GM21515 (cell line): ENCODE results near the gene TRIM7.
A peak's percentile ranks its signal among the peaks of the same experiment; 100 is the strongest.

Experiments
- ATAC-seq: cut with Tn5 transposase; IDR thresholded peaks from one replicate; pipeline ENCODE4 v1.9.1; 2021; ENCODE audit not compliant: unreplicated experiment

Gene TRIM7

DNA sequence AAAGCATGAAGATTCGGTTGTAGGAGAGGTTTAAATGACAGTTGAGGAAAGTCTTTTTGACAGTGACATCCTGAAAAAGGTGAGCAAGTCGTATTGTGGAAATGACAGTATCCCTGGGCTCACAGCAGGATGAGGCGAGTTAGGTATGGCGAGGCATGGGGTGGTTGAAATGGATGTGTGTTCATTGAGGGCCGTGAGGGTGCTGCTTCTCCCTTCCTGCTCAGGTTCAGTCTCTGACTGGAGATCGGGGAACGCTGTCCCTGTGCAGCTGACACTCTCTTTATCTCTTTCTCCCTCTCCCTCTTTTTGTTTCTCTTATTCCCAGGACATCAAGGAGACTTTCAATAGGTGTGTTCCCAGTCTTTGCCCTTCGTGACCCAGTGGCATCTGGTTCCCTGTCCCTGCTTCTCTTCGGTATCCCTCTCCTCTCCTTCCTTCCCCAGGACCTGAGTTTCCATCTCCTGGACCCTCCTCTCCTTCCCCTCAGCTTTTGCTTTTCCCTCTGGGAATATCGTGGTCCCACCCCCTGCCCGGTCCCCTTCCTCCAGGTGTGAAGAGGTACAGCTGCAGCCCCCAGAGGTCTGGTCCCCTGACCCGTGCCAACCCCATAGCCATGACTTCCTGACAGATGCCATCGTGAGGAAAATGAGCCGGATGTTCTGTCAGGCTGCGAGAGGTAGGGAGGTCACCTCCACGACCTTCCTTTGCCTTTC is 28.2 kb upstream of the TRIM7 start:
- ATAC-seq = no peak

DNA sequence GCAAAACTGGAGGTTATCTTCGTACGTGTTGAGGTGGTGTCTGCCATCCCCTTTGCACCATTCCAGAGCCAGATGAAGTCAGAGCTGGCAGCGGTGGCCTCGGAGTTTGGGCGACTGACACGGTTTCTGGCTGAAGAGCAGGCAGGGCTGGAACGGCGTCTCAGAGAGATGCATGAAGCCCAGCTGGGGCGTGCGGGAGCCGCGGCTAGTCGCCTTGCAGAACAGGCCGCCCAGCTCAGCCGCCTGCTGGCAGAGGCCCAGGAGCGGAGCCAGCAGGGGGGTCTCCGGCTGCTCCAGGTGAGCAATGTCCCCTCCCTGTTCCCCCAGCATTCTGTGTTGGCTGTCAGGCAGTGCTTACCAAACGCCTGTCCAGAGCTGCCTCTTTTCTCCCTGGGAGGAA is 27.6 kb upstream of the TRIM7 start:
- no peak for ATAC-seq

DNA sequence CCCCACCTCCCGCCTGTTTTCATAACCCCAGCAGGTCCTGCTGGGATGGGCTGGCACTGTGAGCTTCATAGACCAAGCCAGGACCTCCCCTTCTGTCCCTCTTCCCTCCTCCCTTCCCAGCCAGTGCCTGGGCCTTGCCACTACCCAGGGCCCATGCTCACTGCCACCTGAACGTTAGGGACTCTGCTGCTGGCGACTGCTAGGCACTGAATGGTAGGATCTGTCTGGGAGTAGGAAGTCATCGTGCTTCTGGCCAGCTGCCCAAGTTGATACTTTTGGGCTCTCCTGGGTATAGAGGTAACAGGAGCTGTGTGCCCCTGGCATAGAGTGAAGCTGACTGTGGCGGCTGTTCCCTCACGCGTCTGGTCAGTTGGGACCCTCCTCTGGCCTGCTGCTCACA is 26.4 kb upstream of the TRIM7 start:
- no peak for ATAC-seq

DNA sequence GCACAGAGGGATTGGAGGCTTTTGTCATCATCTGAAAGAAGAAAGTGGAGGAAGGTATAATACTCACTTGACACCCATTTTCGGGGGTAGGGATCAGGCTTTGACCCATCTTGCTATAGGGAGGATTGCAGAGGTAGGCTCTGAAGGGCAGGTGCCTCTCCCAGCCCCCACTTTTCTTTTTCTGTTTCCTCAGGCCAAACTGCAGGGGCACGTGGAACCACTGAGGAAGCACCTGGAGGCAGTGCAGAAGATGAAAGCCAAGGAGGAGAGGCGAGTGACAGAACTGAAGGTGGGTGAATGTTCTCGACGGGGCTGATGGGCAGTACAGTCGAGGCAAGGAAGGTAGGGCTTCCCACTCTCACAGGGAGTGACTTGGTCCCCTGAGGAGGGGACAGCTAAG is 25.6 kb upstream of the TRIM7 start:
- no peak for ATAC-seq

DNA sequence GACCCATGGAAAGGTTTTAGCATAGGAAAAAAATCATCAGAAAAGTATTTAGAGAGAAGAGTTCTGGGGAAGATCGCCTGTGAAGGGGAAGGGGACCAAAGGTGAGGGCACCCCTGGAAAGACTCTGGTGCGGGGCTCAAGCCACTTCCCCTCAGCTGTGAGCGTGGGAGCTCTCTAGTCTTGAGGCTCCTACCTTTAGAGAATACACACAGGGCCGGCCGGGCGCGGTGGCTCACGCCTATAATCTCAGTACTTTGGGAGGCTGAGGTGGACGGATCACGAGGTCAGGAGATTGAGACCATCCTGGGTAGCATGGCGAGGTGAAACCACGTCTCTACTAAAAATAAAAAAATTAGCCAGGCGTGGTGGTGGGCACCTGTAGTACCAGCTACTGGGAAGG is 25.0 kb upstream of the TRIM7 start:
- ATAC-seq = no peak

DNA sequence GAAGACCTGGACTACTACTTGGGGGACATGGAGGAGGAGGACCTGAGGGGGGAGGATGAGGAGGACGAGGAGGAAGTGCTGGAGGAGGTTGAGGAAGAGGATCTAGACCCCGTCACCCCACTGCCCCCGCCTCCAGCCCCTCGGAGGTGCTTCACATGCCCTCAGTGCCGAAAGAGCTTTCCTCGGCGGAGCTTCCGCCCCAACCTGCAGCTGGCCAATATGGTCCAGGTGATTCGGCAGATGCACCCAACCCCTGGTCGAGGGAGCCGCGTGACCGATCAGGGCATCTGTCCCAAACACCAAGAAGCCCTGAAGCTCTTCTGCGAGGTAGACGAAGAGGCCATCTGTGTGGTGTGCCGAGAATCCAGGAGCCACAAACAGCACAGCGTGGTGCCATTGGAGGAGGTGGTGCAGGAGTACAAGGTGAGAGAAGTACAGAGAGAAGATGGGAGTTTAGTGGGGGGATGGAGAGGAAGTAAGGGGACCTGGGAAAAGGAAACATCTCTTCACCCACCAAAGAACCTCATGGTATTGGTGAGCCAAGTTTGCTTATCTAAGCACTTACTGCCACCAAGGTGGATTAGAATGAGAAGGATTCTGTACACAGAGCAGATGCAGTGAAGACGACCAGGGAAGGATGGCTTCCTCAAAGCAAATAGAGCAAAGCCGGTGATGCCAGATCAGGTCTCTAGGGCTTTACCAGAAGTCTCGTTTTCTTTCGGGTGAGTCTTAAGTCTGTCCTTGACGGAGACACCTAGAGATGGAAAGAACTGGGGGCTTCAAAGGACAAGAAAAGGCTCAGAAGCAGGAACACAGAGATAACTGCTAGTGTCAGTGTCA is 19.6 kb upstream of the TRIM7 start:
- ATAC-seq = no peak

DNA sequence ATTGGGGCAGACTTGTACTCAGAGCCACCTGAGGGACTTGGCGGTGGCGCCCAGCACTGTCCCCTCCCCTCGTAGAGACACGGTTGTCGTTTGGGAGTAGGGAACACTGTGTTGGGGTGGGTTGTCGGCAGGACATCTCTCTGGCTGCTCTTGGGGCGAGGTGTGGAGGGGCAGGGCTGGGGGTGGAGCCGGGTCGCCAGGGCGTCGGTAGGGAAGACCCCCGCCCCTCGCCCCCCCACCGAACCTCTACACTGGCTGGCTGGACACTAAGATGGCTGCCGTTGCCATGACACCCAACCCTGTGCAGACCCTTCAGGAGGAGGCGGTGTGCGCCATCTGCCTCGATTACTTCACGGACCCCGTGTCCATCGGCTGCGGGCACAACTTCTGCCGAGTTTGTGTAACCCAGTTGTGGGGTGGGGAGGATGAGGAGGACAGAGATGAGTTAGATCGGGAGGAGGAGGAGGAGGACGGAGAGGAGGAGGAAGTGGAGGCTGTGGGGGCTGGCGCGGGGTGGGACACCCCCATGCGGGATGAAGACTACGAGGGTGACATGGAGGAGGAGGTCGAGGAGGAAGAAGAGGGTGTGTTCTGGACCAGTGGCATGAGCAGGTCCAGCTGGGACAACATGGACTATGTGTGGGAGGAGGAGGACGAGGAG is 18.9 kb upstream of the TRIM7 start:
- ATAC-seq = peak; percentile 1

DNA sequence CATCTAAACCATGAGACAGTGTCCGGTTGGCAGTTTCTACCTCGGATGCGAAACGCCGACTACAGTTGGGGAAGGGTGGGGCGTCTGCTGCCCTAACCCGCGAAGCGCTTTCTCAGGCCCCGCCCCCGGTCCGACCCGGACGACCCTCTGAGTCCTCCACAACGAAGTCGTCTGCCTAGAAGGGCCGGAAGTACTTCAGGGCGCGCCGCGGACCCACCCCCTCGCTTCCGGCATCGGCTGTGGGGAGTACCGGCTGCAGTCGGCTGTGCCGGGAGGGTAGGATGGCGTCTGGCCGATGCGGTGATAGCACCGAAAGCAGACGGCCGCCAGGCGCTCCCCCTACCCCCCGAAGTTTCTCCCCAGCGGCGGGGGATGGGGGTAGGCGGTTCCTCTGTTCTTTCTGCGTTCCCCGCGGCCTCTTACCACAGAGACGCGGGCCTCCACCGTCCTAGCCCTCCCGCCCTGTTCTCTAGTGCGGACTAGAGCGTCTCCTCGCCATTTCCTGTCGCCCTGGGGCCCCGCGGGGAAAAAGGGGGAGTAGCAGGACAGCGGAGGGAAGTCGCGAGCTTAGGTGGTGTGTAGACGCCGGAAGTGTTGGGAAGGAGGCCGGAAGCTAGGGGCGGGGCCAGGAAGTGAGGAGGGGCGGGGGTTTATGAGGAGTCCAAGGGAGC is 18.2 kb upstream of the TRIM7 start, which contains the start of gene TRIM41:
Gene TRIM41 (plus strand): TSS at position 224 of the 671 bp plus-strand sequence. CDS start 719 bp downstream, outside the sequence.
- ATAC-seq = peak; percentile 61

DNA sequence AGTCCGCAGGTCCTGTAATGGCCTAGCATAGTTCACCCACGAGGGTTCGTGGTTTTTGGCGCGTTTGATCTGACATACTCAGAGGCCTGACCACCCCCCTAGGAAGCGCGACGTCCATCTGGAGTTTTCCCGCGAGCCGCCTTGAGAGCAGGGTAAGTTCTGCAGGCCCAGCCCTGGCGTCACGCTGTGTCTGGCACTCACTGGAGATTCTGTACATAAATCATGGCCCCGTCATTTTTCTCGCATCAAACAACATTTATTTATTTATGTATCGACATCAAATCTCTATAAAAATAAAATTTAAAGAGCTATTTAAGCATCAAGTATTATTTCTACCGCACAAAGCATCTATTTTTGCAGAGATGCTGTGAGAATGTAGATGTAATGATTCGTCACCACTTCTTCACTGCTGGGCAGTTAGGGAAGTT is 17.6 kb upstream of the TRIM7 start:
- ATAC-seq = no peak

DNA sequence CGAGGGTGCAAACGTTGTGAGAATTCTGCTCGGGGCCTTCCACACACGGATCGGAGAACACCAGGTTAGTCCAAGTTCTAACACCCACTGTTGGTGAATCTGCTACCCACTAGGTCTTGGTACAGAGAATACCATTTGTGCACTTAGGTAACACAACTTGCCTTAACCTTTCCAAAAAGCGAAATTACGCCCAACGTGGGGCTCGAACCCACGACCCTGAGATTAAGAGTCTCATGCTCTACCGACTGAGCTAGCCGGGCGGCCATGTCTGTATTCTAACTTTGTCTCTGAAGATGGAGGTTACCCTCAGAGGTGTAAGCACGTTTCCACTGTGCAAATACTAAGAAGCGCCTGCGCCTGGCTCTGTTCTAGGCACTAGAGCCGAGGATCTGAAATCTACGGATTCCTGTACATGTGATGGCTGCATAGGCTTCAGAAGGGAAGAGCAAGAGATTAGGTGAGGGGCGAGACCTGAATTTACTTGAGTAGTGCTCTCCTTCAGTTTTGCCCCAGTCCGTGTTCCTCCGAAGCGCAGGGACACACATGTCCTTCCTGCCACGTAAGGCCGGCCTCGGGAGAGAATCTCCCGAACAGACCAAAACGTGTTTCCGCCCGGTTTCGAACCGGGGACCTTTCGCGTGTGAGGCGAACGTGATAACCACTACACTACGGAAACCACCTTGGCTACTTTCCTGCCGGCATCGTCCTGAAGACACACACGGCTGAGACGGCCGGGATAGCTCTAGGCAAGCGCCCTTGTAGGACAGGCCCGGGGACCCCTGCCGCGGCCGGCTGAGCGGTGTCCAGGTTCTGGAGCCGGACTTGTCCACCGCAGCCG is 17.0 kb upstream of the TRIM7 start:
- ATAC-seq = peak; percentile 29

DNA sequence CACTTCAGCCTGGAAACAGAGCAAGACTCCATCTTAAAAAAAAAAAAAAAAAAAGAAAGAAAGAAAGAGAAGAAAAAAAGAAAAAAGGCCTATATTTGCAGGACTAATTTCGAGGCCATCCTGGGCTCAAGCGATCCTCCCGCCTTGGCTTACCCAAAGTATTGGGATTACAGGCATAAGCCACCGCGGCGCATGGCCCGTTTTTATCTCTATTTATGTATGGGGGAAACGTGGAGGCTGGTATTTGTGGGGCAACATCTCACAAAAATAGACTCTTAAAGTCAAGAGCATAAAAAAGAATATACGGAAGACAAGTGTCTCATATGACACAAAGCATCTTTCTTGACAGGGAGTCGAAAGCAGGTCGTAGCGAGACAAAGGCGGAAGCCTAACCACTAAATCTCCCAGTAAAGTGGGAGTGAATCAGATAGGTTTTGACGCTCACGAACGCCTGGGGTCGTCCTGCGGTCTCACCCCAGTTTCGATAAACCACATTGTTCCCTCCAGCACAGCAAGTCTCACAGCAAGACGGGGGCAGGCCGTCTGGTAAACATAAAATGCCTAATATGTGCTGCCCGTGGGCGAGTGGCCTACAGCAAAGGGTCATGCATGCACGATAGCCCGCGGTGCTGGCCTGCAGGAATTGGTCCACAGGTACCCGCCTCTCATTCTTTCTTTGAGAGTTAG is 16.3 kb upstream of the TRIM7 start:
- ATAC-seq = no peak

DNA sequence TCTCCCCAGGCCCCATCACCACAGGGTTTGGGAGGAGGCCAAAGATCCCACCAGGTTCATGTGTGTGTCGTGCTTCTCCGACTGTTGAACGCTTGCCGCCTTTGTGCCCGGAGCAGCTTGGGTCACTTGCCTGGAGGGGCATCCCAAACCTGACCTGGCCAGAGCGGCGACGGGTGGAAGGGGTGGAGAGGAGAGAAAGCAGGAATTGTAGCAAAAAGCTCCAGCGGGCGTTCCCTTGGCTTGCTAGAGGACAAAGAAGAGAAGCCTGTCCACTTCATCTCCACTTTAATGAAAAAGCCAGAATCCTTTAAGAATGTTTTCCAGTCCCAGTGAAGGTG is 15.2 kb upstream of the TRIM7 start:
- no peak for ATAC-seq

DNA sequence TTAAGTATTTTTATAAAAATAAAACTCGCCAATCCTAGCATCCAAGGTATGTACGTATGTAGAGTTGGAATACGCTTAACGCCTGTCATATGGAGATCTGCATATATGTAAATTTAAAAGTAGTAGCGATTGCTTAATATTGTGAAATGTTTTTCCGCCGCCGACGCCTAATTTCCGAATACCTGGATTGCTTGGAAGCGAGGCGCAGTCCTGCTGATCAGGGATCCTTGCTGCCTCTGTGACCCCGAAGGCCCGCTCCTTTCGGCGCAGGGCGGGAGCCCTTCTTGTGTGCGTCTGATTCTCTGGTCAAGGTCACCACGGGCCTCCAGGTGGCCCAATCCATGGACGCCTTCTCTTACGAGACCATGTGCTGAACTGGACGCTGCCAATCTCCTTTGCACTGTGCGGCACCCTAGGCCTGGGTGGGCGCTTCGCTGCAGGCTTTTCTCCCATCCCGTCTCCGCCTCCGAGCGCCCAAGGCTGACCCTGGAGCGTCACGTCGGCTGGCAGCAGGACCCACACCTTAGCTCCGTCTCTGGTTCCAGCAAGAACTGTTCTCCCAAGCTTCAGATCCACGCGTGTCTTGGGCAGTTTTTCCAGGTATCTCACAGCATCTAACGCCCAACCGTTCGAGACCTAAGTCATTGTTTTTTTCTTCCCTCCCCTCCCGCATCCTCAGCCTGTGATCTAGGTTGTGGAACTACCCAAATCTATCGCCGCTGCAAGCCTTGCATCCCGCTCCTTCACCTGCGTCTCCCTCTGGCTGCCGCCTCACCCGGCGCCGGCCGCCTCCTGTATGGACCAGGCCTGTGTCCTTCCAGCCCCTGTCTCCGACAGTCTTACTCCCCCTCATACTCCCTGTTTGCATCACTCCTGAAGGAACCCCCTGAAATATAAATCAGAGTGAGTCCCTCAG is 14.5 kb upstream of the TRIM7 start:
- no peak for ATAC-seq

DNA sequence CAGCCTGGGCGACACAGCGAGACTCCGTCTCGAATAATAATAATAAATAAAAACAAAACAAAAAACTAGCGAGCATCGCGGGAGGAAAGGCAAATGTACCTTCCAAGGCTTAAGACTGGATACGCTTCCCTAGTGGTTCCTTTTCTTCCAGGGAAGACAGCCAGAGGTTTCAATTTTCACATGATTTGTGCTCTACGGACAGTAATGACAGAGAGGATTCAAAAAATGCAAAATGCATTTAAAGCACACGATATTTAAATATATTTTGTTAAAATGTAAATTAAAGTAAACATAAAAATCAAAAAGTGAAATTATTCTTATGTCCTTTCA is 13.8 kb upstream of the TRIM7 start:
- no peak for ATAC-seq

DNA sequence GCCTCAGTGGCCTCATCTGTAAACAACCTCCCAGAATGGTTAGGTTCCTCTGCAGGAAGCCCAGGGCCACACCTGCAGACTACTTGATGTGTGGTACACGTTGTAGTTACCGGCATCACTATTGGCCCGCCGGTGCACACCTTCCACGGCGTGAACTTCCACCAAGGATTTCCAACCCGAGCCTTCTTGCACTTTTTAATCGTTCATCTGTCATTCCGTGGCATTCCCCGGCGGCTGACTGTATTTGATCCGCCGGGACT is 12.7 kb upstream of the TRIM7 start:
- ATAC-seq = peak; percentile 22

DNA sequence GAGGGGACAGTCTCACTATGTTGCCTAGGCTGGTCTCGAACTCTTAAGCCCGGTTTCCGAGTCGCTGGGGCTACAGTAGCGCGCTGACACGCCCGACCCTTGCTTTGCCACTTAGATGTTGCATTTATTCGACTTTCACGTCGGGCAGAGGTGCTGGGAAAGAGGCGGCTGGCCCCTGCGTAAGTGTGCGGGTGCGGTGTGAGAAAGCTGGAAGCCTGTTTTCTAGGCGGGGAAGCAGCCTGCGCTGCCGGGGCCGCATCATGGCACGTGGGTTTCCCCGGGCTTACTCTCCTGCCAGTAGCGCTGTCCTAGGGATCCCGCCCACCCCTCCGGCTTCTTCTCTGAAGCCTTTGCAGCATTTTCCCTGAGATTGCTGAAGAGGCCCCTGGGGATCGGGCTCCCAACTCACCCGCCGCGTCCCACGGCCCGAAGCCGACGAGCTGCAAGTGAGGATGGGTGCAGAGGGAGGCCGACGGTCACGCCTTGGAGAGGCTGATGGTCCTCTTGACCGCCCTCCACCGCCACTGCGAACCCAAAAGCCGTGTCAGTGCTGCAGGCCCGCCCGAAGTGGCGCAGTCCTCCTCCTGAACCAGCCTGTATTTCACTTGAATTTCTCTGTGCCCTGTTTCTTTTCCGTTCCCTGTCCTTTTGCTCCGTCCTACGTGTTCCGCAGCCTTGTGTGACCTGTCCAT is 12.3 kb upstream of the TRIM7 start:
- ATAC-seq = peak; percentile 23

DNA sequence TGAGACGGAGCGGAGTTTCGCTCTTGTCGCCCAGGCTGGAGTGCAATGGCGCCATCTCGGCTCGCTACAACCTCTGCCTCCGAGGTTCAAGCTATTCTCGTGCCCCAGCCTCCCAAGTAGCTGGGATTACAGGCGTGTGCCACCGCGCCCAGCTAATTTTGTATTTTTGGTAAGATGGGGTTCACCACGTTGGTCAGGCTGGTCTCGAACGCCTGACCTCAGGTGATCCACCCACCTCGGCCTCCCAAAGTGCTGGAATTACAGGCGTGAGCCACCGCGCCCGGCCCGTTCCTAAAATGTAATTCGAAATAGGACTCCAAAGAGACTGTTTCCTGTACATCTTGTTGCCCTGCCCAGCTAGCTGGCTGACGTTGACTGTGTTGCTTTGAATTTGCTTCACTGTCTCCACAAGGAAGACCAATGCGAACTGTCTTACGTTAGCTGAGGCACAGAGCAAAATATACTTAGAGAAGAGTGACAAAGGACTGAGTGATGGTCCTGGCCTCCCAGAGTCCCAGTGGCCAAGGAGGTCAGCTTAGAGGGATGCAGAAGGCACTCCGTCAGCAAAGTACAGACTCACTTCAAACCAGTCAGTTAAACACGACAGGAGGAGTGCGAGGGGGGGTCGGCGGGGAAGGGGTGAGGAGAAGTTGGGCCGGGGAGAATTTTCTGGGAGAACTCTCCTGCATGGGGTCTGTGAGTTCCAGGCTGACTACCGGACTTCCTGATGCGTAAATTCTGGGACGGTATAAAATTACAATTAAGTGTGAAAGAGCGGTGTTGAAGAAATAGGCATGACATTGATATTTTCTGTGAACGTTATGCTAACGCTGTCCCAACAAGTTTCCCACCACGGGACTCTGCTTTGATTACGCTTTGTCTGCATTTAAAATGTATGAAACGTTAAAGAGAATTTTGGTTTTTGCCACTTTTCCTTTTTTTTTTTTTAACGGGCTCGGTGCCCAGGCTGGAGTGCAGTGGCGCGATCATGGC is 11.3 kb upstream of the TRIM7 start:
- no peak for ATAC-seq
